ENCODE data around the gene GRIN3B.

The GRIN3B gene

DNA sequence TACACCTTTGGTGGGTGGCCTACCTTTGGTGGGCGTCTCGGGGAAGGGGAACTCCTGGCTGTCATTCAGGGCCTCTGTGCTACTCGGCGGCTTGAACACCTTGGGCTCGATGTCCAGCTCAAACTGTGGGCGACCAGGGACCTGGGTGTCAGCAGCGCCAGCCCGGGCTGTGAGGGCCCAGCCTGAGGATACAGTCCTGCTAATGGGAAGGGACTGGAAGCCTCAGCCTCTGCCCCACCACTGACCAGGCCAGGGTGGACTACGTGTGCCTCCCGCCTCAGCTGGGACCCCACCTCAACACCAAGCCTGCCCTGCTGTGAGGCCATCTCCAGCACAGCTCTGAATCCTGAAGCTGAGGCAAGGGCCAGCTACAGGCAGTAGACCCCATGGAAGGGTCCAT, 13.0 kb downstream of the GRIN3B start:
- Mint-ChIP-seq H3K27ac (no peak overlapping the region), H3K9me3 (no peaks in the 10 kb centered on the region)

DNA sequence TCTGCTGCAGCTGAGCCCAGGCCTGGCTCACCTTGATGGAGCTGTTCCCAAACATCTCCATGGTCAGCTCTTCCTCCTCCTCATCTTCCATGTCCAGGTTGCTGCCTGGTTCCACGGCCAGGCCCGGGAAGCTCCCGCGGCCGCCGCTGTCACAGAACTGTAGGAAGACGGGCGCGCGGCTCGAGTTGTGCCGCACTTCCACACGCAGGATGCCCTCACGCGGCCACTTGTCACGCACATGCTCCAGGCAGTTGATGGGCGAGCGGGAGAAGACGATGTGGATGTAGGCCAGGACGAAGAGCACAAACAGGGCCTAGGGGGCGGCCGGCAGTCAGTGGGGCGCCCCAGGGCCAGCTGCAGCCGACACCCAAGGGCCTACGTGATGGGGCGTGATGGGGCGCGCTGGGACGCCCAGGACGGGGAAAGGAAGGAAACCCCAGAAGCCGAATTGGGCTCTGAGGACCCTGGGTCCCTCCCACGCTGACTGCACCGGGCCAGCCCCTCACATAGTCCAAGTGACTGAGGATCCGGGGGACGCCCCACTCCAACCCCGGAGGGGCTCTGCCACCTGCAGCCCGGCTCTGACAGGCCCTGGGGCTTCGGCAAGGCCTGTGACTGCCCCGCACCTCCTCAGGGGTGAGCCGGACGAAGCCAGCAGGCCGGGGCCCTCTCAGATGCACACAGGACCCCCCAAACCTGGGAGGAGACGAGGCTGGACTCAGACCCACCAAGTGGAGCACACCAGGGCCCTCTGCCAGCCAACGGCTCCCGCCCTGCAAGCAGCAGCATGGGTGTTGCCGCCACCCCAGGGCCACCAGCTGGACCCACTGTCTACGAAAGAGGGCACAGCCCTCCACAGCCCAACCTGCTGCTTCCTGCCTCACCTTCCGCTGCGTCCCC, 14.2 kb downstream of the GRIN3B start:
- Mint-ChIP-seq H3K4me1 (ENCODE audit: low read depth) (peaks cover 64% of the 10 kb centered on the region), H3K4me3 (no peak overlapping the region), H3K27me3 (no peaks in the 10 kb centered on the region), H3K27ac (no peak overlapping the region), H3K36me3 (ENCODE audit: low read depth) (peaks cover 99% of the 10 kb centered on the region), H3K9me3 (no peaks in the 10 kb centered on the region)
- intact Hi-C loops (cut with micrococcal nuclease) = no loop called here

More for the DNA sequence above, 13.0 kb downstream of the GRIN3B start:
- Mint-ChIP-seq H3K4me1 (ENCODE audit: low read depth) (peaks cover 52% of the 10 kb centered on the region), H3K27me3 (no peaks in the 10 kb centered on the region), H3K36me3 (ENCODE audit: low read depth) (peaks cover 99% of the 10 kb centered on the region), H3K4me3 (no peak overlapping the region)
- intact Hi-C loops (cut with micrococcal nuclease) = no loop called here

DNA sequence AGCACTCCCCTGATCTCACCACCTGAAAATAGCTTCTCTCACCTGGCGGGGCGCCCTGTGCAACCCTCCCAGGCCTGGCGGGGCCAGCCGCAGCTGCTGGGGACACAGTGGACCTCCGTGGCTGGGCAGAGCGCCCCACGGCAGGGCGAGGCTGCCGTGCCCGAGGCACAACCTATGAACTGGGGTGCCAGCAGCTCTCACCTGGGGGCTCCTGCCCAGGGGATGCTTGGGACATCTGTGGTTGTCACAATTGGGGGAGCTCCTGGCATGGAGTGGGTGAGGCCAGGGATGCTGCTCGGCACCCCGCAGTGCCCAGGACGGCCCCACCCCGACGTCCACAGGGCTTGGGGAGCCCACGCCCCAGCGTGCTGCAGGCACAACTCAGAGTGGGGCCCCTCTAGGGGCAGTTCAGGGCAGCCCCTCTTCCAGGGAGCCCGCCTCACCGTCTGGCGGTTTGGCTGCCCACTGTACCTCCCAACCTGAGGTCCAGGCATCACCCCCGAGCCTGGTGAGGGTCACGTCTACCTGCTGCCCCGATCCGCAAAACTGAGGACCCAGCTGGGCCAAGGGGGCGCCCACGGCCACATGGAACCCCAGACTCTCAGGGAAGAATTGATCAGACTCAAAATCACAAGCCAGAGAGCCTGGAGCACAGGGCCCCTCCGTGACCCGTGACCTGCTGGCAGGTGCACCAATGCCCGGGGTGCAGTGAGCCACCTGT, 15.0 kb downstream of the GRIN3B start:
- Mint-ChIP-seq H3K36me3 (ENCODE audit: low read depth) (peaks cover 99% of the 10 kb centered on the region), H3K4me1 (ENCODE audit: low read depth) (peaks cover 67% of the 10 kb centered on the region), H3K27ac (no peak overlapping the region), H3K4me3 (no peak overlapping the region), H3K9me3 (no peaks in the 10 kb centered on the region), H3K27me3 (no peaks in the 10 kb centered on the region)
- intact Hi-C loops (cut with micrococcal nuclease) = no loop called here

DNA sequence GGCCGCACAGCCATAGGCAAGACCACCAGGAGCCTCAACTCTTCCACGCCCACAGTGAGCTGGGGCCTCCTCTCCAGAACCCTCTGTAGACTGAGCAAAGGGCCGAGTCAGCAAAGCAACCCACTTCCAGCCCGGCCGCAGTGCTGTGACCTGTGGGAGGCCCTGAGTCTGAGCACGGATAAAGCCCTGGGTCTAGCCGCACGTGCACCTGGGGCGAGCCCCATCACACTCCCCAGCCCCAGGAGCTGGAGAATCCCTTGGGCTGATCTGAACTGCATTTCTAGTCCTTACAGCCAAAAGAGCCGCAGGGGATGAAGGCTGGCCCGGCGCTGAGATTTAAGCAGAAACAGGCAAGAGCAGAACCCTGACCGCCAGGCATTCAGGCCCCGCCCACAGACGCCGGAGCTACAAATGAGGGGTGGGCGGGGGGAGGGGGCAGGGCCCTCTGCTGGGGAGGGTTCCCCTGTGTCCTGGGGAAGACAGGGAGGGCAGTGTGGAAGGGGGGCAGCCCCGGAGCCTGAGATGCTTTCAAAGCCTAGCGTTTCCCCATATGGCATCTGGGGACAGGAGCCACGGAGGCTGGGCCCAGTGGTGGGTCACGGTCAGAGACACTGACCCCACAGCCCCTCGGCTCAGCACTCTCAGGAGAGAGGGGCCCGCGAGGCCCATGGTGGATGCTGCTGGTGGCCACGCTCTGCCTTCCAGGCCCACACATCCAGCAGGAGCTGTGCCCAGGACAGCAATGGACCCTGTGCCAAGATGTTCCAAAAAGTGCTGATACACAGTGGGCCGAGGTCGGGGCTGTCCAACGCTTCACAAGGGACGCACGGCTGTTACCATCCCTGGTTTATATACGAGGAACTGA, 15.8 kb downstream of the GRIN3B start:
- Mint-ChIP-seq H3K9me3 (no peaks in the 10 kb centered on the region), H3K4me3 (no peak overlapping the region), H3K27ac (no peak overlapping the region), H3K36me3 (ENCODE audit: low read depth) (peaks cover 97% of the 10 kb centered on the region), H3K4me1 (ENCODE audit: low read depth) (peaks cover 68% of the 10 kb centered on the region), H3K27me3 (no peaks in the 10 kb centered on the region)
- intact Hi-C loops (cut with micrococcal nuclease) = no loop called here

DNA sequence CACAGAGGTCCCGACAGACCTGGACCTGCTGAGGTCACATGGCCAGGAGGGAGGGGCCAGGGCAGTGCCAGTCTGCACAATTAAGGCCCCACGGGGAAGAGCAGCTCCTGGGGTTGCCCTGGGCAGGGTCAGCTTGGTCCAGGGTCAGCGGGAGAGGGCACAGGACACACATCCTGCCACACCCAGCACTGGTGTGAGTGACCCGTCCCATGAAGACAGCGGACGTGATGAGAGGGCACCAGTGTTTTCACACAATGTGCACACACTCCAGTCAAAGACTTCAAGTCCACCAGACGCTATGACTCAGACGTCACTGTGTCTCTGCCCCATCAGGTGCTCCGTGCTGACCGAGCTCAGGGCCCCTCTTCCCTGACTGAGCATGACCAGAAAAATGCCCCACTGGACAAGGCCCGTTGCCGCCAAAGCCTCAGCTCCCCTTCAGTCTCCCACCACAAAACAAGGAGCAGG, 16.5 kb downstream of the GRIN3B start:
- intact Hi-C loops (cut with micrococcal nuclease) = no loop called here
- Mint-ChIP-seq H3K36me3 (ENCODE audit: low read depth) (peaks cover 90% of the 10 kb centered on the region), H3K4me3 (peak overlapping the region; percentile 69), H3K27me3 (no peaks in the 10 kb centered on the region), H3K27ac (peak overlapping the region; percentile 84), H3K4me1 (ENCODE audit: low read depth) (peaks cover 74% of the 10 kb centered on the region), H3K9me3 (no peaks in the 10 kb centered on the region)

GRCh38 chr19:1017115-1017905, 17.1 kb downstream of the GRIN3B start:
- no peaks in the 10 kb centered on the region for H3K27me3 Mint-ChIP-seq
- peak overlapping the region; percentile 84 for H3K27ac Mint-ChIP-seq
- peak overlapping the region; percentile 69 for H3K4me3 Mint-ChIP-seq
- H3K9me3 Mint-ChIP-seq = no peaks in the 10 kb centered on the region
- H3K36me3 Mint-ChIP-seq (ENCODE audit: low read depth) = peaks cover 84% of the 10 kb centered on the region
- peaks cover 76% of the 10 kb centered on the region for H3K4me1 Mint-ChIP-seq (ENCODE audit: low read depth)
- intact Hi-C loops (cut with micrococcal nuclease) = no loop called here

- Mint-ChIP-seq H3K36me3 (ENCODE audit: low read depth) (peaks cover 78% of the 10 kb centered on the region), H3K9me3 (no peaks in the 10 kb centered on the region), H3K4me1 (ENCODE audit: low read depth) (peaks cover 76% of the 10 kb centered on the region), H3K27ac (peak overlapping the region; percentile 84), H3K27me3 (no peaks in the 10 kb centered on the region), H3K4me3 (peak overlapping the region; percentile 69)
- intact Hi-C loops (cut with micrococcal nuclease) = no loop called here
Measured at GRCh38 chr19:1017906-1018305, 17.7 kb downstream of the GRIN3B start.

DNA sequence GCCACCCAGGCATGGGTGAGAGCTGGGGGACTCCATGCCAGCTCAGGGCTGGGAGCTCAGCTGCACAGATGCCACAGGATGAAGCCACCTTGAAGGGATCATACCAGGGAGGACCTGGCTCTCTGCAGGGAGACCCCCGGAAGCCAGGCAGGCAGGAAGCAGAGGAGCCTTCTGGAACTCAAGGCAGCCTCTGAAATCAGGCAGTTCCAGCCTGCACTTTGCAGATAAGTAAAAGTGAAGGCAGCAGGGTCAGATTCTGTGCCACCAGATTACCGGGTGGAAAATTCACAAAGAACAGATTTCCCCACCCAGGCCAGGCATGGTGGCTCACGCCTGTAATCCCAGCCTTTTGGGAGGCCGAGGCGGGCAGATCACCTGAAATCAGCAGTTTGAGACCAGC, 18.2 kb downstream of the GRIN3B start:
- intact Hi-C loops (cut with micrococcal nuclease) = no loop called here
- H3K27ac Mint-ChIP-seq = peak overlapping the region; percentile 84
- H3K36me3 Mint-ChIP-seq (ENCODE audit: low read depth) = peaks cover 74% of the 10 kb centered on the region
- H3K4me1 Mint-ChIP-seq (ENCODE audit: low read depth) = peaks cover 75% of the 10 kb centered on the region
- peak overlapping the region; percentile 97 for H3K4me3 Mint-ChIP-seq
- H3K9me3 Mint-ChIP-seq = no peaks in the 10 kb centered on the region
- no peaks in the 10 kb centered on the region for H3K27me3 Mint-ChIP-seq

GRCh38 chr19:1018932-1019615, 18.9 kb downstream of the GRIN3B start:
- H3K36me3 Mint-ChIP-seq (ENCODE audit: low read depth) = peaks cover 67% of the 10 kb centered on the region
- H3K27ac Mint-ChIP-seq = peak overlapping the region; percentile 84
- peaks cover 68% of the 10 kb centered on the region for H3K4me1 Mint-ChIP-seq (ENCODE audit: low read depth)
- H3K27me3 Mint-ChIP-seq = no peaks in the 10 kb centered on the region
- peak overlapping the region; percentile 97 for H3K4me3 Mint-ChIP-seq
- H3K9me3 Mint-ChIP-seq = no peaks in the 10 kb centered on the region
- intact Hi-C loops (cut with micrococcal nuclease) = no loop called here

GRCh38 chr19:1019616-1019961, 19.4 kb downstream of the GRIN3B start:
- H3K4me1 Mint-ChIP-seq (ENCODE audit: low read depth) = peaks cover 65% of the 10 kb centered on the region
- intact Hi-C loops (cut with micrococcal nuclease) = no loop called here
- peak overlapping the region; percentile 96 for H3K27ac Mint-ChIP-seq
- no peaks in the 10 kb centered on the region for H3K9me3 Mint-ChIP-seq
- peaks cover 62% of the 10 kb centered on the region for H3K36me3 Mint-ChIP-seq (ENCODE audit: low read depth)
- peak overlapping the region; percentile 97 for H3K4me3 Mint-ChIP-seq
- H3K27me3 Mint-ChIP-seq = no peaks in the 10 kb centered on the region

DNA sequence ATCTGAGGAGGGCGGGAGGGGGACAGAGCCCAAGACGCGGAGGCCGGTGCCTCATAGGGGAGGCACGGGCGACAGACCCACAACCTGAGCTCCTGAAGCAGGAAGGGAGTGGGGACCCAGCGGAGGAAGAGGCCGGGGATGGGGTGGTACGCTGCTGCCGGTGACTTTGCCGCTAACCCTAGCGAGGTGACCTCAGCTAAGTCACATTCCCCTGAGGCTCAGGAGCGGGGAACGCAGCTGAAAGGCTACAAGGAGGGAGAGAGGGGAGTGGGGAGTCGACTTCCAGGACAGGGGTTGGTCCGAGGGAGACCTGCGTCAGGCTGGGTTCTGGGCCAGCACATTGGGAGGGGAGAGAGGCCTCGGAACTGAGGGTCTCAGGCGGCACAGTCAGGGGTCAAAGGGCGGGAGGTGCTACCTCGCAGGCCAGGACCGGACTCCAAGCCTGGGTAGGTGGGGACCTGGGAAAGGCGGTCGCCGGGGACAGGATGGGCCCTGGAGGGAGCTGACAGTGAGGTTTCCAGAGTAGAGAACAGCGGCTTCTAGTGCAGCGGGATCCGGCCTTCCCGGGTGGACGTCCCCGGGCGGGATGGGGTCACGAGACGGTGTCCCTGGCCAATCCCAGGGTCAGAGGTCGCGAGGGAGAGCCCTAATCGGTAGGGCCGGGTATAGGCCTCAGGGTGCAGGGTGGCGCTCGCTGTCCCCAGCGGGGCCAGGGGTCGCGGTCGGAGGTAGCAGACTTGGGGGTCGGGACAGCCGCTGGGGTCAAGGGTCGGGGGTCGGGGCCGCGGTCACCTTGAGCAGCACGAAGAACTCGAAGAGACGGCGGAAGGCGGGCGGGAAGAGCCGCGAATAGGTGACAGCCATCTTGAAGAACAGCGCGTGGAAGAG, 20.0 kb downstream of the GRIN3B start:
- H3K36me3 Mint-ChIP-seq (ENCODE audit: low read depth) = peaks cover 55% of the 10 kb centered on the region
- no peaks in the 10 kb centered on the region for H3K9me3 Mint-ChIP-seq
- peak overlapping the region; percentile 97 for H3K4me3 Mint-ChIP-seq
- H3K27me3 Mint-ChIP-seq = no peaks in the 10 kb centered on the region
- peak overlapping the region; percentile 96 for H3K27ac Mint-ChIP-seq
- intact Hi-C loops (cut with micrococcal nuclease) = loop anchor here (5.0 kb wide), 1 partner anchor 47 kb away; the partner anchor contains the start of gene ARHGAP45
- peaks cover 62% of the 10 kb centered on the region for H3K4me1 Mint-ChIP-seq (ENCODE audit: low read depth)

Measured in dendritic cell treated with granulocyte-macrophage colony-stimulating factor and Interleukin-4, amounts not matched to agents 40 ng/mL and 50 ng/mL, for 4 days (primary cell).